HG02610 (cell line): ENCODE data around the gene TIMM44.

Source experiments
- ATAC-seq: cut with Tn5 transposase; IDR thresholded peaks from one replicate; pipeline ENCODE4 v1.9.1; 2021; ENCODE audit warnings: mild to moderate bottlenecking, moderate library complexity; ENCODE audit not compliant: unreplicated experiment

The TIMM44 gene

GRCh38 chr19:7915250-7916102 lies 28.0 kb downstream of the TIMM44 start:
- no peak for ATAC-seq

- no peak for ATAC-seq
These were observed 28.8 kb downstream of the TIMM44 start, which contains the start of gene TGFBR3L for GRCh38 chr19:7914598-7915045. Gene TGFBR3L (plus strand): TSS chr19:7914830.

- no peak for ATAC-seq
These were observed 29.4 kb downstream of the TIMM44 start for GRCh38 chr19:7914099-7914498.

- no peak for ATAC-seq
These were observed 29.8 kb downstream of the TIMM44 start for GRCh38 chr19:7913652-7914051.

GRCh38 chr19:7912697-7913564 lies 30.5 kb downstream of the TIMM44 start:
- no peak for ATAC-seq

- ATAC-seq, result no peak
These were observed 31.2 kb downstream of the TIMM44 start for GRCh38 chr19:7912144-7912696.

- ATAC-seq, result no peak
These were observed 31.8 kb downstream of the TIMM44 start for GRCh38 chr19:7911508-7912143.

- ATAC-seq, result no peak
These were observed 32.9 kb downstream of the TIMM44 start for GRCh38 chr19:7910321-7911161.

- no peak for ATAC-seq
These were observed 33.9 kb downstream of the TIMM44 start for GRCh38 chr19:7909471-7910067.

- no peak for ATAC-seq
These were observed 34.6 kb downstream of the TIMM44 start for GRCh38 chr19:7908742-7909461.

- no peak for ATAC-seq
These were observed 35.3 kb downstream of the TIMM44 start for GRCh38 chr19:7908078-7908699.

GRCh38 chr19:7907544-7907943 lies 35.9 kb downstream of the TIMM44 start:
- no peak for ATAC-seq

GRCh38 chr19:7907122-7907521 lies 36.3 kb downstream of the TIMM44 start:
- ATAC-seq, result no peak

GRCh38 chr19:7905859-7906258 lies 37.6 kb downstream of the TIMM44 start:
- no peak for ATAC-seq

- no peak for ATAC-seq
These were observed 38.2 kb downstream of the TIMM44 start for GRCh38 chr19:7905268-7905667.

GRCh38 chr19:7904074-7905020 lies 39.1 kb downstream of the TIMM44 start:
- ATAC-seq, result peak; percentile 21
